G401 (cell line): ENCODE measurements around the gene PCDHB8. TPM values are rescaled to one million over a fixed set of nuclear protein-coding genes. Genes with fewer than 3 reads are reported as not detected.
"Not testable (repeated sequence)": the region's sequence is repeated elsewhere in the genome, so short reads cannot be mapped to it uniquely, and the experiment has no call there.

Experiments
- DNase-seq: peaks from one replicate; pipeline ENCODE4 v3.0.0-alpha.2; 2015; ENCODE audit warnings: low spot score
- in situ Hi-C: cut with HindIII; loops from 2 replicates; pipeline ENCODE4 v1.10.0; 2016; ENCODE audit warnings: low sequenced_read_pairs, mixed read lengths
- total RNA-seq: library from RNA; depleted of rRNA; stranded (reverse); fragments of >200 nt; shearing (Covaris generic); gene quantifications from 2 replicates; pipeline ENCODE4 v1.2.3, GENCODE V29; 2014

PCDHB8 gene
- total RNA-seq, 1 experiment from 2014 or later: 0.10 TPM

- no peak for DNase-seq
- in situ Hi-C loops: loop anchor here (25.0 kb wide), 1 partner anchor 382 kb away; no protein-coding TSS in a partner anchor
These were observed 2.7 kb downstream of the PCDHB8 start for GRCh38 chr5:141180313-141180712.

DNA sequence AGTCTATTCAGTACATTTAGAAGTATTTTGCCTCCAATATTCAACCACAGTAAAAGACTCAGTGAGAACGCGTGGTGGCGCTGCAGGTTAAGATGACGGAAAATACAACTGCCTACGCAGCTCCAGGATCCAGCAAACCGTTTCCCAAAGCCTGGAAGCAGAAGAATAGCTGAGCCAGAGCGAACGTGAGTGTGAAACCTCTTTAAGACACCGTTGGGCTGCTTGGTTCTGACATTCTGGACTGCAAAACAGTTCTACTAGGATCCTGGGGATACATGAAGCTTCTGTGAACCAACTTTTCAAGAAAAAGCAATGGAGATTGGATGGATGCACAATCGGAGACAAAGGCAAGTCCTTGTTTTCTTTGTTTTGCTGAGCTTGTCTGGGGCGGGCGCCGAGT is 4.7 kb downstream of the PCDHB8 start, which contains the start of gene PCDHB16:
PCDHB16 (plus strand) TSS at position 140 of the 400 bp plus-strand sequence; CDS start at position 313, 173 bp downstream.
- in situ Hi-C loops: loop anchor here (25.0 kb wide), 1 partner anchor 380 kb away; no protein-coding TSS in a partner anchor
- peak; percentile 72 for DNase-seq

DNA sequence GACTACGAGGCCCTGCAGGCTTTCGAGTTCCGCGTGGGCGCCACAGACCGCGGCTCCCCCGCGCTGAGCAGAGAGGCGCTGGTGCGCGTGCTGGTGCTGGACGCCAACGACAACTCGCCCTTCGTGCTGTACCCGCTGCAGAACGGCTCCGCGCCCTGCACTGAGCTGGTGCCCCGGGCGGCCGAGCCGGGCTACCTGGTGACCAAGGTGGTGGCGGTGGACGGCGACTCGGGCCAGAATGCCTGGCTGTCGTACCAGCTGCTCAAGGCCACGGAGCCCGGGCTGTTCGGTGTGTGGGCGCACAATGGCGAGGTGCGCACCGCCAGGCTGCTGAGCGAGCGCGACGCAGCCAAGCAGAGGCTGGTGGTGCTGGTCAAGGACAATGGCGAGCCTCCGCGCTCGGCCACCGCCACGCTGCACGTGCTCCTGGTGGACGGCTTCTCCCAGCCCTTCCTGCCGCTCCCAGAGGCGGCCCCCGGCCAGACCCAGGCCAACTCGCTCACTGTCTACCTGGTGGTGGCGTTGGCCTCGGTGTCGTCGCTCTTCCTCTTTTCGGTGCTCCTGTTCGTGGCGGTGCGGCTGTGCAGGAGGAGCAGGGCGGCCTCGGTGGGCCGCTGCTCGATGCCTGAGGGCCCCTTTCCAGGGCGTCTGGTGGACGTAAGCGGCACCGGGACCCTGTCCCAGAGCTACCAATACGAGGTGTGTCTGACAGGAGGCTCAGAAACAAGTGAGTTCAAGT is 6.7 kb downstream of the PCDHB8 start:
- DNase-seq: not testable (repeated sequence)
- in situ Hi-C loops: loop anchor here (25.0 kb wide), 1 partner anchor 378 kb away; no protein-coding TSS in a partner anchor

- peak; percentile 34 for DNase-seq
- in situ Hi-C loops: loop anchor here (25.0 kb wide), 1 partner anchor 375 kb away; no protein-coding TSS in a partner anchor
These were observed 9.4 kb downstream of the PCDHB8 start, which contains the start of gene PCDHB9 for GRCh38 chr5:141186897-141187512. PCDHB9 (plus strand) TSS chr5:141187161; CDS start chr5:141187319, 158 bp downstream.

- in situ Hi-C loops: loop anchor here (25.0 kb wide), 1 partner anchor 374 kb away; no protein-coding TSS in a partner anchor
- not testable (repeated sequence) for DNase-seq
These were observed 11.1 kb downstream of the PCDHB8 start for GRCh38 chr5:141188682-141189081.

- in situ Hi-C loops: loop anchor here (25.0 kb wide), 1 partner anchor 373 kb away; no protein-coding TSS in a partner anchor
These were observed 11.5 kb downstream of the PCDHB8 start for GRCh38 chr5:141189131-141189530.

GRCh38 chr5:141192110-141192725 is 14.6 kb downstream of the PCDHB8 start, which contains the start of gene PCDHB10:
PCDHB10 (plus strand) TSS chr5:141192353; CDS start chr5:141192553, 200 bp downstream.
- in situ Hi-C loops: loop anchor here (25.0 kb wide), 1 partner anchor 370 kb away; no protein-coding TSS in a partner anchor

More at GRCh38 chr5:141189131-141189530, 11.5 kb downstream of the PCDHB8 start:
- not testable (repeated sequence) for DNase-seq

DNA sequence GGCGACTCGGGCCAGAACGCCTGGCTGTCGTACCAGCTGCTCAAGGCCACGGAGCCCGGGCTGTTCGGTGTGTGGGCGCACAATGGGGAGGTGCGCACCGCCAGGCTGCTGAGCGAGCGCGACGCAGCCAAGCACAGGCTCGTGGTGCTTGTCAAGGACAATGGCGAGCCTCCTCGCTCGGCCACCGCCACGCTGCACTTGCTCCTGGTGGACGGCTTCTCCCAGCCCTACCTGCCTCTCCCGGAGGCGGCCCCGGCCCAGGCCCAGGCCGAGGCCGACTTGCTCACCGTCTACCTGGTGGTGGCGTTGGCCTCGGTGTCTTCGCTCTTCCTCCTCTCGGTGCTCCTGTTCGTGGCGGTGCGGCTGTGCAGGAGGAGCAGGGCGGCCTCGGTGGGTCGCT is 16.7 kb downstream of the PCDHB8 start:
- not testable (repeated sequence) for DNase-seq
- in situ Hi-C loops: loop anchor here (25.0 kb wide), 1 partner anchor 368 kb away; no protein-coding TSS in a partner anchor

More at GRCh38 chr5:141192110-141192725, 14.6 kb downstream of the PCDHB8 start, which contains the start of gene PCDHB10:
- peak; percentile 57 for DNase-seq

- no peak for DNase-seq
These were observed 18.8 kb downstream of the PCDHB8 start for GRCh38 chr5:141196363-141196762.

DNA sequence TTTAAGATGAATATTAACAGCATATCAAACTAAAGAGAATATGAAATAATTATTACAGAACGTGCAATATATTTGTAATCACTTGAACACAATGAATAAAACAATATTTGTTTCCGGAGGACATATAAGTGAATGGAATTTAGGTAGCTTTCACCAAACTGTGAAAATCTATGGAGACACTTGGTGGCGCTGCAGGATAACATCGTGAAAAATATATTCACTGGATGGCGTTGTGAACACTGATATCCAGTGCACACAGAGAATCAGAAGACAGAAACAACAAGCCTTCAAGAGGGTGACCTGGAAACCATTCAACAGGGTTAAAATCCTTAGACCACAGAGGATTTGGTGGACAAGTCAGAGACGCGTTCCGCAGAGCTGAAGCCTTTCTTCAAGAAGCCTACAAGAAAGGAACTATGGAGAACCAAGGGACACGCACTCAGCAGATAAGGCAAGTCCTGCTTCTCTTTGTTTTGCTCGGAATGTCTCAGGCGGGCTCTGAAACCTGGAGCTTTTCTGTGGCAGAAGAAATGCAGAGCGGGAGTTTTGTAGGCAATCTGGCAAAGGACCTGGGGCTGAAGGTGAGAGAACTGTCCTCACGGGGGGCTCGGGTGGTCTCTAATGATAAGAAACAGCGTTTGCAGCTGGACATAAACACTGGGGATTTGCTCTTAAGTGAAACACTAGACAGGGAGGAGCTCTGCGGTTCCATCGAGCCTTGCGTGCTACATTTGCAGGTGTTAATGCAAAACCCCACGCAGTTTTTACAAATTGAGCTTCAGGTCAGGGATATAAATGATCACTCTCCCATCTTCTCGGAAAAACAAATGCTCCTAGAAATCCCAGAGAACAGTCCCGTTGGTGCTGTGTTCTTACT is 22.0 kb downstream of the PCDHB8 start, which contains the start of gene PCDHB11:
PCDHB11 (plus strand) TSS at position 269 of the 877 bp plus-strand sequence; CDS start at position 417, 148 bp downstream.
- DNase-seq: peak; percentile 51
- in situ Hi-C loops: loop anchor here (25.0 kb wide), 1 partner anchor 363 kb away; no protein-coding TSS in a partner anchor

More at GRCh38 chr5:141196363-141196762, 18.8 kb downstream of the PCDHB8 start:
- in situ Hi-C loops: loop anchor here (25.0 kb wide), 1 partner anchor 366 kb away; no protein-coding TSS in a partner anchor

GRCh38 chr5:141201126-141201525 is 23.5 kb downstream of the PCDHB8 start:
- DNase-seq, in situ Hi-C loops: not testable (repeated sequence)

- in situ Hi-C loops, DNase-seq: not testable (repeated sequence)
These were observed 24.1 kb downstream of the PCDHB8 start for GRCh38 chr5:141201646-141202045.

DNA sequence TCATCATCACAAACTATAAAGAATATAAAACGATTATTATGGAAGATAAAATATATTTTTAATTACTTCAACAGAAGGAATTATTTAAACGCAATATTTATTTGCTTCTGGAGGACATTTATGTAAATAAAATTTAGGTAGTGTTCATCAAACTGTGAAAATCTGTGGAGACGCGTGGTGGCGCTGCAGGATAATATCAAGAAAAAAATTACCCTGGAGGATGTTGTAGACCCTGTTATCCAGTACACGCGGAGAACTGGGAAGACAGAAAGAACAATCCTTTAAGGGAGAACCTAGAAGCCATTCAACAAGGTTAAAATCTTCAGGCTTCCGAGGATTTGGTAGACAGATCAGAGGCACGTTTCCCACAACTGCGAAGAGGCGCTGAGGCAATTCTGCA is 30.9 kb downstream of the PCDHB8 start, which contains the start of gene PCDHB12:
PCDHB12 (plus strand) TSS at position 242 of the 400 bp plus-strand sequence. CDS start 189 bp downstream, outside the sequence.
- in situ Hi-C loops: no loop called here
- peak; percentile 55 for DNase-seq

GRCh38 chr5:141210281-141210680 is 32.7 kb downstream of the PCDHB8 start:
- DNase-seq, in situ Hi-C loops: not testable (repeated sequence)

GRCh38 chr5:141210849-141211248 is 33.3 kb downstream of the PCDHB8 start:
- in situ Hi-C loops, DNase-seq: not testable (repeated sequence)

DNA sequence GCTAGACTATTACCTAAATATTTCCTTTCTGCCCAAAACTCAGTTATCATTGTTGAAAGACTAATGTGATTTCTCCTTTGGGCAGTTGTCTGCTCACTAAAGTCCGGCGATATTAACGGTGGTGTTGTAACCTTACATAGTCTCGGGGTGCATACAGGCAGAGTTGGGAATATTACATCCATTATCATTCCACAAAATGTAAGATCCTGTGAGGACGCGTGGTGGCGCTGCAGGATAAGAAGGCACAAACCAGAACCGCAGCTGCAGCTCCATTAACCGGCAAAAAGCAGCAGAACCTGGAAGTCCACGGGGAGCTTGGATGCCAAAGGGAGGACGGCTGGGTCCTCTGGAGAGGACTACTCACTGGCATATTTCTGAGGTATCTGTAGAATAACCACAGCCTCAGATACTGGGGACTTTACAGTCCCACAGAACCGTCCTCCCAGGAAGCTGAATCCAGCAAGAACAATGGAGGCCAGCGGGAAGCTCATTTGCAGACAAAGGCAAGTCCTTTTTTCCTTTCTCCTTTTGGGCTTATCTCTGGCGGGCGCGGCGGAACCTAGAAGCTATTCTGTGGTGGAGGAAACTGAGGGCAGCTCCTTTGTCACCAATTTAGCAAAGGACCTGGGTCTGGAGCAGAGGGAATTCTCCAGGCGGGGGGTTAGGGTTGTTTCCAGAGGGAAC is 36.2 kb downstream of the PCDHB8 start, which contains the start of gene PCDHB13:
PCDHB13 (plus strand) TSS at position 264 of the 684 bp plus-strand sequence; CDS start at position 469, 205 bp downstream.
- in situ Hi-C loops: not testable (repeated sequence)
- DNase-seq: peak; percentile 17

- DNase-seq, in situ Hi-C loops: not testable (repeated sequence)
These were observed 37.0 kb downstream of the PCDHB8 start for GRCh38 chr5:141214583-141214982.
